Small intestine (tissue), 7 donors: ENCODE measurements around the gene APBB3. TPM values are rescaled to one million over a fixed set of nuclear protein-coding genes. Genes with fewer than 3 reads are reported as not detected.
A peak's percentile ranks its signal among the peaks of the same experiment; 100 is the strongest.
"Not testable (repeated sequence)": the region's sequence is repeated elsewhere in the genome, so short reads cannot be mapped to it uniquely, and the experiment has no call there.

Experiments used
- DNase-seq, 2 donors: peaks; one replicate each; pipeline versions ENCODE4 v3.0.0 to v3.0.0-alpha.2; 2013
- FAIRE-seq: peaks from 2 replicates; lab custom pipeline; 2012; peaks lifted over from hg19 to GRCh38; lab: Jason Lieb, UNC
- H3K27ac ChIP-seq, 3 donors: one replicate each; pipeline ENCODE4 v1.5.1; 2013; ENCODE audit warnings: low read length in 2 of 3, mild to moderate bottlenecking in 2 of 3, control low read depth in 1 of 3, inconsistent platforms in 1 of 3, low read depth in 1 of 3, moderate library complexity in 1 of 3
- H3K27me3 ChIP-seq, 3 donors: one replicate each; pipeline ENCODE4 v1.6.1; 2013; ENCODE audit warnings: low read length in 3 of 3, inconsistent platforms in 1 of 3; ENCODE audit not compliant: control insufficient read depth in 3 of 3, insufficient read depth in 3 of 3
- H3K36me3 ChIP-seq, 3 donors: one replicate each; pipeline ENCODE4 v1.6.1; 2013; ENCODE audit warnings: low read length in 3 of 3, inconsistent platforms in 1 of 3, low read depth in 1 of 3, mild to moderate bottlenecking in 1 of 3, moderate library complexity in 1 of 3; ENCODE audit not compliant: control insufficient read depth in 3 of 3, insufficient read depth in 2 of 3
- H3K4me1 ChIP-seq, 3 donors: one replicate each; pipeline ENCODE4 v1.6.1; 2013; ENCODE audit warnings: low read length in 2 of 3, inconsistent platforms in 1 of 3, low read depth in 1 of 3, mild to moderate bottlenecking in 1 of 3, moderate library complexity in 1 of 3; ENCODE audit not compliant: control insufficient read depth in 3 of 3, insufficient read depth in 2 of 3
- H3K4me3 ChIP-seq, 3 donors: one replicate each; pipeline ENCODE4 v1.5.1; 2013; ENCODE audit warnings: low read length in 3 of 3, control low read depth in 1 of 3, inconsistent platforms in 1 of 3, low read depth in 1 of 3, mild to moderate bottlenecking in 1 of 3, moderate library complexity in 1 of 3
- H3K9me3 ChIP-seq, 2 donors: one replicate each; pipeline ENCODE4 v1.6.1; 2013; ENCODE audit warnings: low read depth in 1 of 2, low read length in 1 of 2; ENCODE audit not compliant: control insufficient read depth in 2 of 2, insufficient read depth in 1 of 2
- WGBS, 3 donors: extraction: QIAGEN DNeasy Blood & Tissue Kit; methylation state at CpG; one replicate each; pipeline ENCODE4 v1.1.7; 2013; 5-methylcytosine and 5-hydroxymethylcytosine counted together
- polyA plus RNA-seq, 4 donors: library from polyadenylated mRNA; stranded (reverse) in 3 of 4; unstranded in 1 of 4; fragments of 200-250 nt in 3 of 4; fragments of 120-200 nt in 1 of 4; gene quantifications; one replicate each; pipeline versions ENCODE4 v1.2.1 to v1.2.3, GENCODE V29; 2013
- donor health status: healthy with polysubstance abuse.
- donor health status: control.
- donor health status: control.
- donor health status: Bipolar disorder and iron deficiency.
- donor health status: healthy.

The APBB3 gene
- polyA plus RNA-seq, 4 donors = 9.5 to 22.9 (median 17.4) TPM

GRCh38 chr5:140590861-140591260 lies 26.5 kb upstream of the APBB3 start:
- H3K36me3 ChIP-seq = no peaks in the 10 kb centered on the region
- 92 to 95% (median 92%) methylated on average over 7 of the region's 7 CpGs for WGBS, 3 donors
- no peak overlapping the region for H3K4me3 ChIP-seq
- DNase-seq (no peak), FAIRE-seq (no peak)
- no peaks in the 10 kb centered on the region for H3K9me3 ChIP-seq
- H3K27ac ChIP-seq = no peak overlapping the region
- H3K4me1 ChIP-seq = no peaks in the 10 kb centered on the region
- H3K27me3 ChIP-seq = no peaks in the 10 kb centered on the region

DNA sequence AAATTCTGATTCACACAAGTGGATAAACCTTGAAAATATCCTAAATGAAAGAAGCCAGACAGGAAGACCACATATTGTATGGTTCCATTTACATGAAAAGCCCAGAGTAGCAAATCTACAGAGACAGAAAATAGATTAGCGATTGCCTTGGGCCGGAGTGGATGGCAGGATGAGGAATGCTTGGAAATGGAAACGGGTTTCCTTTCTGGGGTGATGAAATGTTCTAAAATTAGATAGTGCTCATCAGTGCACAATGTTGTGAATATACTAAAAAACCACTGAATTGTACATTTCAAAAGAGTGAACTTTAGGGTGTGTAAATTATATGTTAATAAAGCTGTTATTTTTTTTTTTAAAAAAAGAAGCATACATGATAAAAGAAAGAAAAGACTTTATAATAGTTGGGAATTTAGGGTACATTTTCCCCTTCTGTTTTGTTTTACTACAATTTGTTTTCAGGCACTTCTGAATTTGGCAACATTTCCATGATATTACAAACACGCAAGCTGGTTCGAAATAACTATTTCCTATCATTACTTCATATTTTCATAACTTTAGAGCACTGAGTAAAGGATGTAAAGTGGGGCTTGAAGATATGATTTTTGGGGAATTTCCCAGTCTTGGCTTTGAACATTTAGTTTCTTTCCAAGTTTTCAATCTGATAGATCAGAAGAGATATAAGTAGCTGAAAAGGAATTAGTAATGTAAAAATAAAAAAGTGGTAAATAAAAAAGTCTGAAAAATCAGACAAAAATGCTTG lies 24.1 kb upstream of the APBB3 start:
- 48 to 89% (median 75%) methylated on average over 5 of the region's 5 CpGs for WGBS, 3 donors
- FAIRE-seq (no peak), DNase-seq (no peak)
- H3K4me1 ChIP-seq = no peaks in the 10 kb centered on the region
- H3K9me3 ChIP-seq = no peaks in the 10 kb centered on the region
- H3K36me3 ChIP-seq = no peaks in the 10 kb centered on the region
- no peaks in the 10 kb centered on the region for H3K27me3 ChIP-seq
- no peak overlapping the region for H3K27ac ChIP-seq
- H3K4me3 ChIP-seq = no peak overlapping the region

GRCh38 chr5:140587495-140587894 lies 23.1 kb upstream of the APBB3 start:
- peaks cover 0 to 2% of the 10 kb centered on the region in 2 donors for H3K9me3 ChIP-seq
- no peak overlapping the region for H3K27ac ChIP-seq
- no peaks in the 10 kb centered on the region for H3K36me3 ChIP-seq
- FAIRE-seq (no peak), DNase-seq (no peak)
- no peaks in the 10 kb centered on the region for H3K4me1 ChIP-seq
- H3K4me3 ChIP-seq = no peak overlapping the region
- WGBS, 3 donors = 94 to 96% (median 95%) methylated on average over 1 of the region's 1 CpG
- H3K27me3 ChIP-seq = no peaks in the 10 kb centered on the region

DNA sequence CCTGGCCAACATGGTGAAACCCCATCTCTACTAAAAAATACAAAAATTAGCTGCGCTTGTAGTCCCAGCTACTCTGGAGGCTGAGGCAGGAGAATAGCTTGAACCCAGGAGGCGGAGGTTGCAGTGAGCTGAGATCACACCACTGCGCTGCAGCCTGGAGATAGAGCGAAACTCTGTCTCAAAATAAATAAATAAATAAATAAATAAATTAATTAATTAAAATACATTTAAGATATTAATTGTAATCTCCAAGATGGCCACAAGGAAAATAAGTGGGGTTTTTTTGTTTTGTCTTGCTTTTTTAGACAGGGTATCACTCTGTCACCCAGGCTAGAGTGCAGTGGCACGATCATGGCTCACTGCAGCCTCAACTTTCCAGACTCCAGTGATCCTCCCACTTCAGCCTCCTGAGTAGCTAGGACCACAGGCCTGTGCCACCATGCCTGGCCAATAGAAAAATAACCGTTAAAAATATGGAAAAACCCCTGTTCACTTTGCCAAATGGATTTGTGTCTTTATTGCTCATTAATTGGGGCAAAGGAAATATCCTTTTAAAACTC lies 14.9 kb upstream of the APBB3 start:
- not testable (repeated sequence) for H3K4me1 ChIP-seq, H3K4me3 ChIP-seq, FAIRE-seq, H3K27ac ChIP-seq, H3K9me3 ChIP-seq, H3K36me3 ChIP-seq, DNase-seq, H3K27me3 ChIP-seq
- WGBS, 3 donors = 92 to 94% (median 93%) methylated on average over 6 of the region's 6 CpGs

GRCh38 chr5:140576776-140577201 lies 12.4 kb upstream of the APBB3 start:
- Histone ChIP-seq H3K4me3 (no peak overlapping the region), H3K9me3 (no peaks in the 10 kb centered on the region), H3K4me1 (no peaks in the 10 kb centered on the region), H3K27me3 (no peaks in the 10 kb centered on the region), H3K27ac (no peak overlapping the region), H3K36me3 (no peaks in the 10 kb centered on the region)
- no peak for DNase-seq
- FAIRE-seq = no peak
- WGBS, 3 donors = 76 to 84% (median 78%) methylated on average over 2 of the region's 2 CpGs

- H3K27ac ChIP-seq = no peak overlapping the region
- 68 to 80% (median 78%) methylated on average over 8 of the region's 8 CpGs for WGBS, 3 donors
Measured at GRCh38 chr5:140575309-140575708, 10.9 kb upstream of the APBB3 start.

GRCh38 chr5:140574165-140574564 lies 9.8 kb upstream of the APBB3 start:
- H3K27ac ChIP-seq = no peak overlapping the region
- H3K36me3 ChIP-seq = peaks cover 0 to 11% (median 0%) of the 10 kb centered on the region in 3 donors
- no peak for DNase-seq
- WGBS, 3 donors = 42 to 54% (median 47%) methylated on average over 3 of the region's 3 CpGs
- no peak for FAIRE-seq
- no peak overlapping the region for H3K4me3 ChIP-seq
- H3K27me3 ChIP-seq = no peaks in the 10 kb centered on the region
- no peaks in the 10 kb centered on the region for H3K9me3 ChIP-seq
- no peaks in the 10 kb centered on the region for H3K4me1 ChIP-seq

More at GRCh38 chr5:140575309-140575708, 10.9 kb upstream of the APBB3 start:
- FAIRE-seq (no peak), DNase-seq (peak; percentile 25 to 57)
- no peaks in the 10 kb centered on the region for H3K4me1 ChIP-seq
- H3K36me3 ChIP-seq = peaks cover 0 to 6% (median 0%) of the 10 kb centered on the region in 3 donors
- no peak overlapping the region for H3K4me3 ChIP-seq
- no peaks in the 10 kb centered on the region for H3K9me3 ChIP-seq
- H3K27me3 ChIP-seq = no peaks in the 10 kb centered on the region

- Histone ChIP-seq H3K9me3 (no peaks in the 10 kb centered on the region), H3K27ac (no peak overlapping the region), H3K27me3 (no peaks in the 10 kb centered on the region), H3K4me3 (no peak overlapping the region), H3K36me3 (peaks cover 0 to 13% (median 0%) of the 10 kb centered on the region in 3 donors), H3K4me1 (peaks cover 0 to 4% (median 0%) of the 10 kb centered on the region in 3 donors)
- FAIRE-seq = no peak
- no peak for DNase-seq
- 91 to 96% (median 94%) methylated on average over 7 of the region's 7 CpGs for WGBS, 3 donors
Measured at GRCh38 chr5:140573683-140574082, 9.3 kb upstream of the APBB3 start.
